Measurements from ENCODE around the gene C6orf89.
"Not testable (repeated sequence)": the region's sequence is repeated elsewhere in the genome, so short reads cannot be mapped to it uniquely, and the experiment has no call there.

The C6orf89 gene

GRCh38 chr6:36888654-36889481 lies 3.1 kb downstream of the C6orf89 start:
- DNase-seq, result no peak

- no peak for DNase-seq
These were observed 4.4 kb downstream of the C6orf89 start for GRCh38 chr6:36890112-36890663.

GRCh38 chr6:36891153-36891552 lies 5.4 kb downstream of the C6orf89 start:
- DNase-seq, result not testable (repeated sequence)

- DNase-seq, result no peak
These were observed 8.5 kb downstream of the C6orf89 start for GRCh38 chr6:36893976-36894932.

DNA sequence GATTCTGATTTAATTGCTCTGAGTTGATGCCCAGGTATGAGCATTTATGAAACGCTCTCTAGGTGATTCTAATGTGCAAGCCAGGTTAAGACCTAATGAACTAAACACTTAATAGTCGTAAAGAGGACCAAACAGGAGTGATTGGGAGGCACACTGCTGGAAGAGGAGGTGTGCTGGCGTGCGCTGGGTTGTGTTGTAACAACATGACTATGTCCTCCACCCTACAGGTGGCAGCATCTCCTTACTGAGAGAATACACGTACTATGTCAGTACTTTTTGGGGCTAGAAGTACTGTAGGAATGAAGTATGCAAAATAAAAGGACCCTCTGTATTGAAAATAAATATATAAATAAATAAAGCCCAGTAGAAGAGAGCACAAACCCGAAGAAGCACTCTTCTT lies 11.9 kb downstream of the C6orf89 start:
- DNase-seq, result no peak

- no peak for DNase-seq
These were observed 18.4 kb downstream of the C6orf89 start for GRCh38 chr6:36904114-36904513.

DNA sequence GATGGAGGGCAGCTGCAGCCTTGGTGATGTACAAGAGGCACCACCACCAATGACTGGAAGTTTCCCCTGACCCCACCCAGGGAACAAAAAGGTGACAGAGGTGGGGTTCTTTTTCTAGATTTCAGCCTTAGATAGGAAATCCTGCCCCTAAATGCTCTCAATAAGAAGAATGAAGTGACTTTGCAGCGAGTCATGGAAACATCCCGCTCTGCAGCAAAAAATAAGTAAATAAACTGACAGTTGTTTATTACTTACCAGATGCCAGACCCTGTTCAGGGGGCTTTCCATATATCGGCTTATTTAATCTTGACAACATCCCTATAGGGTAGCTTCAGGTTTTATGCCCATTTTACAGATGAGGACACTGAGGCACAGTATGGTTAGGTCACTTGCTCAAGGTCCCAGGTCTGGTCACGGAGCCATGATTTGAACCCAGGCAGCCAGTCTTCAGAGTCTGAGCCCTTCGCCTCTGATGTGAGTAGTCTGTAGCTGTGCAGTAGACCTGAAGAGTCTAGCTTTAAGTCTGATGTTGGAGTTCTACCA lies 19.2 kb downstream of the C6orf89 start:
- no peak for DNase-seq

DNA sequence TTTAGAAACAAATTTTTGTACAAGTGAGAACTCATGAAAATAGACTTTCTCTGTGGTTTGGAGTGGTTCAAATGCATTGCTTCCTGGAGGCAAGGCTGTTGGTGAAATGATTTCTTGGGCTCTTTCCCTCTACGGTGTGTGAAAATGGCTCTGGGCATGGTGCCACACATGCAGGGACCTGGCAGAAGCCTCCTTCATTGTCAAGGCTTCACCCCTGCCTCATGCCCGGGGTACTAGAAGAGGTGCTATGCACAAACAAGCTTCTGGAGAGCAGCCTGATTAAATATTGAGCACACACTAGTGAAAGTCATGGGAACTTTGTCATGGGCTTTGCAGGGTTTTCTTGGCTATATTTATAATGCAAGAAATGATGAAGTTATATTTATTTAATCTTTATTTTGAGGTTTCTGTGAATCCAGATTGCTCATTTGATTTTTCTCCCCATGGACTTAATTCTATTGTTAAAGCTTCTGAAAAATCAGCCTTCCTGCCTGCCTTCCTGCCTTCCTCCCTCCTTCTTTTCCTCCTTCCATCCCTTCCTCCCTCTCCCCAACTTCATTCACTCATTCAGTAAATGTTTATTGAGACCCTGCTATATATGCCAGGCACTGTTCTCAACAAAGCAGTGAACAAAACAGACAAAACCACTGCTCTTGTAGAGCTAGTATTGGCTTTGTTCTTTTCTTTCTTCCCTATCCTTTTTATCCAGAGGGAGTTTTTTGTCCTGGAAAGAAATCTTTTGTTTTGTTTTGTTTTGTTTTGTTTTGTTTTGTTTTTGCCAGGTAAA lies 21.0 kb downstream of the C6orf89 start:
- DNase-seq, result no peak

GRCh38 chr6:36907781-36908180 lies 22.0 kb downstream of the C6orf89 start:
- no peak for DNase-seq

GRCh38 chr6:36908747-36909146 lies 23.0 kb downstream of the C6orf89 start:
- DNase-seq, result no peak

GRCh38 chr6:36912030-36912454 lies 26.3 kb downstream of the C6orf89 start:
- DNase-seq, result no peak

DNA sequence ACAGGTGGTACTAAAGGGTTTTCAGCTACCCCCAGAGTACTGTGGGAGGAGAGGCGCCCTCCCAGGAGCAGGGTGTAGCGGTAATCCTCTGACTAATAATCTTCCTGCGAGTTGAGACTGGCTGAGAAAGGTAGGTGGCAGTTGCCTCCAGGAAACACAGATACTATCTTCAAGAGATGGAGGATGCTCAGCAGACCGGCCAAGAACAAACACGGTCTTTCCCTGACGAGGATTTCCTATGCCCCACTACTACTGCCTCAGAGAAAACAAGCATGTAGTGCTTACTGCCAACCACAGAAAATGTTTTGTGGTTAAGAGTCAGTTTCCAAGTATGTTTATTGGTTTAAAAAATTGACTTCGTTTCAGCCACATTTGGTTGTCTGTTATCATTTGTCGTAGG lies 26.8 kb downstream of the C6orf89 start:
- peak; percentile 94 for DNase-seq

DNA sequence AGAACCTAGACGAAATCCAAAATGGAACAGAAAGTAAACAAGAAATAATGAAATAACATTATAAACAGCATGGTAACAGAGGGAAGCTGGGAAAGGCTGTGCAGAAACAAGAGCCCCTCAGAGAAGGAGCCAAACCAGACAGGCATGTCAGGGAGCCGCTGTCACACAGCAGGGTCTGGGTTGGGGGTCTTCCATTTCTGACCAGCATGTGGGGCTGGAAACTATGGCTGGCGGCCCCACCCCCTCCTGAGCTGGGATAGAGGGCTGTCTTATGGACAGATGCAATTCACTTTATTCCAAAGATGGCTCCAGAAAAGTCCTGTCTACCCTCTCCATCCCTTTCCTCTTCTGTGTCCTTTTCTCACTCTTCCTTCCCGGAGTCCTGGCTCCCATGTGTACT lies 27.3 kb downstream of the C6orf89 start:
- DNase-seq, result no peak

- DNase-seq, result peak; percentile 67
These were observed 28.6 kb downstream of the C6orf89 start for GRCh38 chr6:36914227-36914794.

GRCh38 chr6:36915599-36915998 lies 29.8 kb downstream of the C6orf89 start:
- no peak for DNase-seq

- no peak for DNase-seq
These were observed 30.4 kb downstream of the C6orf89 start for GRCh38 chr6:36916126-36916525.

DNA sequence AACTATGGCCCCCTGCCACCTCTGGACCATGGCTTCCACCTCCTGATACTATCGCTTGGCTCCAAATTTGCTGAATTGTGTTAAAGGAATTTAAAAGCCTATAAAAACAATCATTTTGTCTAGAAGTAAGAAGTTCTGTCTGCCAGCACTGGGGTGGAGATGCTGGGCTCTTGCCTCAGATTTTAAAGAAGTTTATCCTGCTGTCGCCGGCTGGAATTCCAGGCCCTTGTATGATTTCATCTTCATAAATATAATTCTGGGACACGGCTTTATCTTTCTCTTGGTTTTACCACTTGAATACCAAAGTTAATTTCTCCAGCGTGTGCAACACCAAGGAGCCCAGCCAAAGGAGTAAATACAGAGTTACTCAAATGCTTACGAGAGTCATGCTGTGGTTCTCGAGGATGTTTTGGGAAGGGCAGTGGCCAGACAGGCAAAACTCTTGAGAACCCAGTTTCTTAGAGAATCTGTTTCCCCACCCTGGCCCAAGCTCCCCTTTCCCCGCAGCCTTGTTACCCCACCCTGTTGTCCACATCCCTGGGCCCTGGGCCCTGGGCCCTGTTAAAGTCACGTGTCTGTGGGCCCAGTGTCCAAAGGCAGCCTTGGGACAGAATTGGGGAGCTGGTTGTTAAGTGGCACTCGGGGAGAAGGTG lies 31.9 kb downstream of the C6orf89 start:
- peak; percentile 32 for DNase-seq

GRCh38 chr6:36920049-36920448 lies 34.3 kb downstream of the C6orf89 start:
- DNase-seq, result no peak

DNA sequence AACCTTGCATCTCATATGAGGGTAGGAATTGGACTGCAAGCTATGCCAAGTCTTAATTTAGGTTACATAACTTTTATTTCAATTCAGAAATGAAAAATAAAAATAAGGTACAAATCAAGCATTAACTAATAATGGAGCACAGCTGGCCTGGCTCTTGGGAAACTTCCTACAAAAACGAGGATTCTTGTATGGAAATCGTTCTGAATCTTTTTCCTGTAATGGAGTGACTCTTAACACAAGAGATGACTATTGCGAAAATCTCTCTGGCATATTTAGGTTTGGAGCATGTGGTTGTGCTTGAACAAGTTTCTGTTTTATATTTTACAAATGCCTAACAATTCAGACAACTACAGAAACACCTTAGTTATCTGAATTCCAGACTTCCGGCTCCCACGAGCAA lies 34.8 kb downstream of the C6orf89 start:
- DNase-seq, result no peak

DNA sequence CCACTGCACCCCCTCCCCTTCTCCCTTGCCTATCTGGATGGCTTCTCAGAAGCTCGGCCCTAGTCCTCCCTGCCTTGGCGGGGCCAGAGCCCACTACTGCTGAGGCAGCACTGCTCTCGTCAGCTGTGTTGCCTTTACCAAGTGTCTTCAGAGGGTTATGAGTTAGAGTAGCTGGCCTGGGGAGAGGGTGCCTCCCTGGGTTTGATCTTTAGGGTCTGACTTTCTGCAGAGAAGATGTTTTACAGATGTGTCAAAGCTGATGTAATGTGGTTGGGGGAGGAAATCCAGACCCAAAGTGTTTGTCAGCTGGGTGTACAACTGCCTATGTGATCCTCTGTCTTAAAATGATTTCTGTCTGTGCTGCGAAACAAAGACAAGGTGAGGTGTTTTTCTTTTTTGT lies 38.4 kb downstream of the C6orf89 start:
- peak; percentile 54 for DNase-seq

- DNase-seq, result no peak
These were observed 39.1 kb downstream of the C6orf89 start for GRCh38 chr6:36924778-36925374.
